Activated naive CD4-positive, alpha-beta T cell treated with anti-CD3 and anti-CD28 coated beads, Interleukin-2, amount 50 U/mL, for 24 hours (primary cell): ENCODE measurements around the gene PRAC2.
"Not testable (repeated sequence)": the region's sequence is repeated elsewhere in the genome, so short reads cannot be mapped to it uniquely, and the experiment has no call there.

Experiments
- H3K27ac Mint-ChIP-seq: one replicate; pipeline ENCODE4 v1.8.0; 2021; ENCODE audit warnings: mild to moderate bottlenecking, mixed read lengths
- H3K27me3 Mint-ChIP-seq: one replicate; pipeline ENCODE4 v1.8.0; 2021; ENCODE audit warnings: mixed read lengths
- H3K36me3 Mint-ChIP-seq: one replicate; pipeline ENCODE4 v1.8.0; 2021; ENCODE audit warnings: mixed read lengths
- H3K4me1 Mint-ChIP-seq: one replicate; pipeline ENCODE4 v1.8.0; 2021; ENCODE audit warnings: mixed read lengths
- H3K4me3 Mint-ChIP-seq: one replicate; pipeline ENCODE4 v1.8.0; 2021; ENCODE audit warnings: mild to moderate bottlenecking, mixed read lengths
- H3K9me3 Mint-ChIP-seq: one replicate; pipeline ENCODE4 v1.8.0; 2021; ENCODE audit warnings: mixed read lengths

The PRAC2 gene

DNA sequence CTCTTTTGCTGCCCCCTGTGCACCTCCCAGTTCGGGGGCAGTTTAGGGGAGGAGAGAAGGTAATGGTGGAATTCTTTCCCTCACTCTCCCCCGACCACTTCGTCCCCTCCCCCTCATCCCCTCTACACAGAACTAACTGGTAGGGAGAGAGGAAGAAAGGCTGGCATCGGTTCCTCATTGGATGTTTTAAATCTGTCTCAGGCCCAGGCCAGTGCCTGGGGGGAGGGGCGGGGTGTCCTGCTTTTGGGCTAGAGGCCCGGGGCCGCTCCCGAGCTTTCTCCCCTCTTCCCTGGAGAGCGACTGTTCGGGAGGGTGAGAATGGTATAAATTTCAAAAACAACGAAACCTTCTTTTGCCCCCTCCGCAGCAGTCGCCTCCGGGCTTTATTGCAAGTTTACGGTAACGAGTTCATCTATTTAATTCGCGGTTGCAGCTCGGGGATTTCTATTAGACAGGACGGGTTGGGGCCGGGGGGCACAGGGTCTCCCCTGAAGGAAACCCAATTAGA lies at the start of gene PRAC2:
PRAC2 (plus strand) TSS at position 271 of the 508 bp plus-strand sequence. CDS start 1,226 bp downstream, outside the sequence.
- no peaks in the 10 kb centered on the region for H3K36me3 Mint-ChIP-seq
- H3K4me3 Mint-ChIP-seq, result peak within 1 kb of the TSS; percentile 72
- peak within 1 kb of the TSS; percentile 68 for H3K27ac Mint-ChIP-seq
- H3K27me3 Mint-ChIP-seq, result peaks cover 76% of the 10 kb centered on the region
- no peaks in the 10 kb centered on the region for H3K9me3 Mint-ChIP-seq
- H3K4me1 Mint-ChIP-seq, result peaks cover 46% of the 10 kb centered on the region

- Mint-ChIP-seq H3K36me3 (no peaks in the 10 kb centered on the region), H3K27ac (no peak overlapping the region), H3K4me1 (no peaks in the 10 kb centered on the region), H3K27me3 (peaks cover 13% of the 10 kb centered on the region), H3K4me3 (no peak overlapping the region), H3K9me3 (no peaks in the 10 kb centered on the region)
These were observed 45.9 kb upstream of the PRAC2 start for GRCh38 chr17:48676963-48677558.

- Mint-ChIP-seq H3K4me1 (no peaks in the 10 kb centered on the region), H3K27me3 (peaks cover 9% of the 10 kb centered on the region), H3K9me3 (no peaks in the 10 kb centered on the region), H3K4me3 (peak overlapping the region; percentile 53), H3K36me3 (no peaks in the 10 kb centered on the region), H3K27ac (no peak overlapping the region)
These were observed 44.6 kb upstream of the PRAC2 start for GRCh38 chr17:48678141-48678971.

DNA sequence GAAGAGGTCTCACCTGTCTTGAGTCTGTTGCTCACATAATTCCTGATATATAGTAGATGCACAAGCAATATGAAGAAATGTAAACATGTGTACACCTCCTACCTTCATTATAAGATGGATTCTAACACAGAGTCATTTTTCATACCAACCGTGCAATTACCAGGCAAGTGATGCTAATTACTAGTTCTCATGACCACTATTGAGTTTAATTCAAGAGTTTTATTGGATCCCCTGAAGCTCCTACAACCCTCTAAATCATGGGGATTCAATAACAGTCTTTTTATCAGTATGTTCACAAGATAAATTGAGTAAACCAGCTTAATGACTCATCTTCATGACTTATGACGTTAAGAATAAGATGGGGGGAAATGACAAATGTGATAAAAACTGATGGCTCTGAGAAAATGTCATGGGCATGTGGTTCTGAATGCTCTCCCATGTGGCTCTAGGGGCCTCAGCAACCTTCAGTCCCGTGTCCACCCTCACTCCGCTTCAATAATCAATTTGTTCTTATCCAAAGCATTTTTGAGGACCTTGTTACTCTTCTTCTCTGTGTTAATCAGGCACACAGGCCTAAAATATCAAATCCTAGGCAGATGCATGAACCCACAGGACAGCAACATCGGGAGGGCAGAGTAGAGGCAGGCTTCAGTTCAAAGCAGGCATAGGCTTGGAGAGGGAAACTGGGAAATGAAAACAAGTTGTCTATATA lies 43.4 kb upstream of the PRAC2 start:
- H3K36me3 Mint-ChIP-seq, result no peaks in the 10 kb centered on the region
- H3K4me1 Mint-ChIP-seq, result no peaks in the 10 kb centered on the region
- no peak overlapping the region for H3K27ac Mint-ChIP-seq
- H3K4me3 Mint-ChIP-seq, result no peak overlapping the region
- H3K9me3 Mint-ChIP-seq, result no peaks in the 10 kb centered on the region
- peaks cover 7% of the 10 kb centered on the region for H3K27me3 Mint-ChIP-seq

GRCh38 chr17:48681609-48682008 lies 41.4 kb upstream of the PRAC2 start:
- no peak overlapping the region for H3K4me3 Mint-ChIP-seq
- H3K27ac Mint-ChIP-seq, result no peak overlapping the region
- H3K27me3 Mint-ChIP-seq, result peaks cover 7% of the 10 kb centered on the region
- no peaks in the 10 kb centered on the region for H3K9me3 Mint-ChIP-seq
- H3K4me1 Mint-ChIP-seq, result no peaks in the 10 kb centered on the region
- no peaks in the 10 kb centered on the region for H3K36me3 Mint-ChIP-seq

- Mint-ChIP-seq H3K27ac (no peak overlapping the region), H3K4me1 (no peaks in the 10 kb centered on the region), H3K27me3 (peaks cover 17% of the 10 kb centered on the region), H3K4me3 (no peak overlapping the region), H3K36me3 (peaks cover 1% of the 10 kb centered on the region), H3K9me3 (no peaks in the 10 kb centered on the region)
These were observed 32.3 kb upstream of the PRAC2 start for GRCh38 chr17:48690655-48691054.

DNA sequence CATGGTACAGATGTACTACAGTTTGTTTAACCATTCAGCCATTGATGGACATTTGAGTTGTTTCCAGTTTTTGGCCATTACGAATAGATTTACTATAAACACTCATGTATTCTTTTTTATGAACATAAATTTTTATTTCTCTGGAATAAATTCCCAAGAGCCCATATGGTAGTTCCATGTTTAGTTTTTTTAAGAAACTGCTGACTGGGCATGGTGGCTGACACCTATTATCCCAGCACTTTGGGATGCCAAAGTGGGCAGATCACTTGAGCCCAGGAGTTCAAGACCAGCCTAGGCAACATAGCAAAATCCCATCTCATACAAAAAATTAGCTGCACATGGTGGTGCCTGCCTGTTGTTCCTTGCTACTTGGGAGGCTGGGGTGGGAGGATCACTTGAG lies 30.9 kb upstream of the PRAC2 start:
- H3K9me3 Mint-ChIP-seq, result no peaks in the 10 kb centered on the region
- H3K27me3 Mint-ChIP-seq, result peaks cover 27% of the 10 kb centered on the region
- H3K4me1 Mint-ChIP-seq, result no peaks in the 10 kb centered on the region
- H3K27ac Mint-ChIP-seq, result no peak overlapping the region
- no peak overlapping the region for H3K4me3 Mint-ChIP-seq
- peaks cover 1% of the 10 kb centered on the region for H3K36me3 Mint-ChIP-seq

- Mint-ChIP-seq H3K4me3 (no peak overlapping the region), H3K27ac (no peak overlapping the region), H3K36me3 (peaks cover 1% of the 10 kb centered on the region), H3K27me3 (peaks cover 35% of the 10 kb centered on the region), H3K9me3 (no peaks in the 10 kb centered on the region), H3K4me1 (no peaks in the 10 kb centered on the region)
These were observed 29.8 kb upstream of the PRAC2 start for GRCh38 chr17:48693178-48693577.

DNA sequence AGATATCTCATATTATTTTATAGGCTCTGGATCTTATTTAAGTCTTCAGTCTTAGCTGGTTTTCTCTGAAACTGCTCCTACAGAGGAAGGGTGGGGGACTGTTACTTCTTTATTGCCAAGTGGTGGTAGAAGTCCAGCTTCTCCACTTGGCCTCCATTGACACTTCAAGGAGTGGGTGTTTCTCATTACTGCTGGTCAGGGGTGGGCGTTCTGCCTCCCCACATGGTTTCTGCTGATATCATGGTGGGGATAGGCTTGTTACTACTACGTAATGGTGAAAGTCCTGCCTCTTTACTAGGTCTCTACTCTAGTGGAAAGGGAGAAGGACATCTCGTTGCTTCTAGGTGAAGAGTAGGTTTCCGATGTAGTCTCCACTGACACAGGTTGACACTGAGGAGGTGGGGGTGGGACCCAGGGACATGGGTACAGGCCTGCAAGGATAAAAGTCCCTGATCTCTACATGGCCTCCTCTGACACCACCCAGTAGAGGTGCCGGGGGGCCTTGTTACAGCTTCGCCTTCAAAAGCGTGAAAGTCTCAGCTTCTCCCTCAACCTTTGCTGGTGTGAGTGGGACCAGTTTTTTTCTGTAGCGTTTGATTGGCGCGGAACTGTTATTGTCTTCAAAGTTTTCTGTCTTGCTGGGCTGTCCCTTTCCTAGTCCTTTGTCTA lies 21.0 kb upstream of the PRAC2 start:
- H3K27me3 Mint-ChIP-seq, result peaks cover 37% of the 10 kb centered on the region
- peaks cover 3% of the 10 kb centered on the region for H3K36me3 Mint-ChIP-seq
- no peak overlapping the region for H3K4me3 Mint-ChIP-seq
- H3K9me3 Mint-ChIP-seq, result no peaks in the 10 kb centered on the region
- H3K4me1 Mint-ChIP-seq, result no peaks in the 10 kb centered on the region
- H3K27ac Mint-ChIP-seq, result no peak overlapping the region

DNA sequence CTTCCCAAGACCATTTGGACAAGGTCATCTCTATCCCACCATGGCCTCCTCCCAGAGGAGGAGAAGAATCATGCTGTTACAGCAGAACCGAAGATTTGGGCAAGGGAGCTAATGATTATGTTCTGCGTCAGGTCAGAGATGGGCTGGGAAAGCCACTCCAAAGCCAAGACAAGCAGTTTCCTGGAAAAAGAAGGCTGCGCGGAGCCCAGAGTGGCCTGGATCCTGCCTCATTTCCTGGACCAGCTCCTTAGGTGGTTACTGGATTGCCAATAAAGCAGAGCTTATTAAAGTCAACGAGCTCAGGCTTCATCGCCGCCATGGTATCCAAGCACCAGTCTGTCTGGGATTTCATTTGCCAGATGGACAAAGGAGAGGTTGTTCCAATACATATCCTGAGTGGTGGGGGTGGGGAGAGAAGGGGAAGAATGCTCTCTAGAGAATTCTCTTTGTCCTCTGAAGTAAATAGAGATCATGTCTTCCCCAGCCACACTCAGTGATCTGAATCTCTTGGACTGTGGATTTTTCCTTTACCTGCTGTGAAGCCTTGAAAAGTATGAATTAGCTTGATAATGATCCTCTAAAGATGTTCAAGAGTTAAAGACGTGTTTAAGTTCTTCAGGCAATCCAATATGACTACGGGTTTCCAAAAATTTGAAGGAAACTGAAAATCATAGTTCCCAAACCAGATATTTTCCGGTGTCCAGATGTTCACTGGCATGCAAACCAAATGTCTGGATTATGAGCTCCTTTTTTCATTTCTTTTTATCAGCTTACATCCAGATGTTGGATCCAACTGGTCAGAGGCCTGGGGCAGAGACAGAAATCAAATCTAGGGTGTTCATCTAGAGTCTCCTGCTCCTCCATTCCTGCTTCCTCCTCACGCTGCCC lies 18.4 kb upstream of the PRAC2 start:
- H3K36me3 Mint-ChIP-seq, result peaks cover 3% of the 10 kb centered on the region
- no peaks in the 10 kb centered on the region for H3K4me1 Mint-ChIP-seq
- peaks cover 41% of the 10 kb centered on the region for H3K27me3 Mint-ChIP-seq
- no peak overlapping the region for H3K27ac Mint-ChIP-seq
- no peak overlapping the region for H3K4me3 Mint-ChIP-seq
- H3K9me3 Mint-ChIP-seq, result no peaks in the 10 kb centered on the region

DNA sequence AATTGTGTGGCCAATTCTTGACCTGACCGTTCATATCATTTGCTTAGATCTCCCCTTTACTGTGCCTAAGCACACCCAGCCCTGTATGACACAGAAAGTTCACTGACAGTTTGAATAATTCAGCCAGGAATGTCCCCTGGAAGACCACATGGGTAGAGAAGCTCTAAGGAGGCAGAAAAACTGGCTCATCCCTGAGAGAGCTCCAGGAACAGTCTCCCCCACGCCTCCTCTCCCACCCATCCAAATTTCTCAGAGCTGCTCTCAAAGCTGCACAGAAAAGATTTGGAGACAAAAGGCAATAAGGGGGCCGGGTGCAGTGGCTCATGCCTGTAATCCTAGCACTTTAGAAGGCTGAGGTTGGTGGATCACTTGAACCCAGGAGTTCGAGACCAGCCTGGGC lies 11.9 kb upstream of the PRAC2 start:
- no peaks in the 10 kb centered on the region for H3K36me3 Mint-ChIP-seq
- H3K4me3 Mint-ChIP-seq, result no peak overlapping the region
- H3K27me3 Mint-ChIP-seq, result peaks cover 45% of the 10 kb centered on the region

DNA sequence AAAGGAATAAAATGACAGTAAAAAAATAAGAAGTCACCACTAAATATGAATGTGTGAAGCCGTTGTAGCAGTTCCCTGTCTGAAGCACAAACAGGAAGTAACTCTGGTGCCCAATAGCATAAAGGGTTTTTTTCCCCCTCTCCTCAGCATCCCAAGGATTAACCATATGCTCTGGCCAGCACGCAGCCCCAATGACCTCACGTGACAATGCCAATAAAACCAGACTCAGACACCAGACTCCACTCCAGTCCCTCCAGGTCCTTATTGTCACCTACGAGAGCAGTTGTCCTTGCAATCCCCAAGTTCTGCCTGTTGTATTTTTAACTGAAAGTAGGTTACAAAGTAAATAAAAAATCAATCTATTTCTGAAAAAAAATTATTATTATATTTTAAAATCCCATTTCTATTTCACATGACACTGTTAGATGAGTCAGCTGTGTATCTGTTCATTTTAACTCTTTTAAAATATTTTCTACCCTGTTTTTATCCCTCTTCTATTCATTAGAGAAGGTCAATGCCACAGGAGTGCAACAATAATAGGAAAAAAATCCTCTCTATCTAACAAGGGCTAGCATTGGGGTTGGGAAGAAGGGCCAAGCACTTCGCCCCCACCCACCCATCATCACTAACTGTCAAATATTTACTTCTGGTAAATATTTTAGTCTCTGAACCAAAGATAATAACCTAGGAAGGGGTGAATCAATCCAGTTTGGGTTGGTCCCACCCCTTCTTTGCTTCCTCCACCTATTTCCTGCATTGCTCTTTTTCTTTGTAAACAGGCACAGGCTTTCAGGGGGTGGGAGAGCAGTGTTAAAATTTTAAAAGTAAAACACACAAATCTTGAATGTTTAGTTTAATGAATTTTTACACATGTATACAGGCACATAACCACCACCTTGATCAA lies 7.2 kb upstream of the PRAC2 start:
- H3K4me1 Mint-ChIP-seq, result peaks cover 22% of the 10 kb centered on the region
- H3K9me3 Mint-ChIP-seq, result no peaks in the 10 kb centered on the region
- peaks cover 2% of the 10 kb centered on the region for H3K36me3 Mint-ChIP-seq
- H3K27me3 Mint-ChIP-seq, result peaks cover 55% of the 10 kb centered on the region
- no peak overlapping the region for H3K27ac Mint-ChIP-seq
- no peak overlapping the region for H3K4me3 Mint-ChIP-seq

More for the DNA sequence above, 11.9 kb upstream of the PRAC2 start:
- Mint-ChIP-seq H3K9me3 (no peaks in the 10 kb centered on the region), H3K27ac (no peak overlapping the region), H3K4me1 (no peaks in the 10 kb centered on the region)

GRCh38 chr17:48716549-48716948 lies 6.4 kb upstream of the PRAC2 start:
- not testable (repeated sequence) for H3K27ac Mint-ChIP-seq, H3K4me3 Mint-ChIP-seq, H3K9me3 Mint-ChIP-seq, H3K36me3 Mint-ChIP-seq
- Mint-ChIP-seq H3K4me1 (peaks cover 22% of the 10 kb centered on the region), H3K27me3 (peaks cover 55% of the 10 kb centered on the region)
